Endothelial cell of umbilical vein (primary cell): ENCODE measurements around the gene ROMO1. TPM values are rescaled to one million over a fixed set of nuclear protein-coding genes. Genes with fewer than 3 reads are reported as not detected.

ENCODE experiments used
- BruUV-seq: library from RNA; stranded (reverse); fragments of 400-500 nt; replicated peaks from 2 replicates; lab custom pipeline; 2021; lab: Mats Ljungman, UMichigan
- CTCF ChIA-PET: fragments of 300-600, 350-600 bp; sonication (Branson Sonifier 250); formaldehyde crosslinking; loops from one replicate; lab custom pipeline; 2021; ENCODE audit warnings: antibody characterized with exemption, inconsistent platforms; lab: Charles Lee
- POLR2A ChIA-PET: fragments of 300-600, 350-600 bp; sonication (Branson Sonifier 250); formaldehyde crosslinking; loops from one replicate; lab custom pipeline; 2021; ENCODE audit warnings: antibody characterized with exemption, inconsistent platforms; lab: Charles Lee
- DNase-seq: peaks from one replicate; pipeline ENCODE4 v3.0.0-alpha.2; 2011; ENCODE audit warnings: low read depth, low spot score
- FAIRE-seq: peaks from 2 replicates; lab custom pipeline; 2011; peaks lifted over from hg19 to GRCh38; lab: Jason Lieb, UNC
- H2AFZ ChIP-seq: 2 replicates; pipeline ENCODE4 v1.6.0; 2012; ENCODE audit warnings: low read depth, low read length, control low read depth, inconsistent platforms
- H3K27ac ChIP-seq: 2 replicates; pipeline ENCODE4 v1.5.1; 2011; ENCODE audit warnings: low read depth, mild to moderate bottlenecking, control low read depth, low read length, moderate library complexity; ENCODE audit not compliant: insufficient read depth
- H3K27me3 ChIP-seq, 2 experiments: 2 replicates each; pipeline versions ENCODE4 v1.6.0 to v1.6.1; 2011; ENCODE audit warnings: low read length in 2 of 2, mixed read lengths in 1 of 2; ENCODE audit not compliant: control insufficient read depth in 2 of 2, insufficient read depth in 2 of 2
- H3K36me3 ChIP-seq, 2 experiments: 2 replicates in 1 of 2; 3 replicates in 1 of 2; pipeline ENCODE4 v1.5.1; 2011; ENCODE audit warnings: low read length in 2 of 2, mild to moderate bottlenecking in 1 of 2, moderate library complexity in 1 of 2; ENCODE audit not compliant: control insufficient read depth in 2 of 2, insufficient read depth in 2 of 2; ENCODE audit errors: extremely low read depth in 1 of 2
- H3K4me1 ChIP-seq: 3 replicates; pipeline ENCODE4 v1.5.1; 2011; ENCODE audit warnings: mild to moderate bottlenecking, low read length; ENCODE audit not compliant: control insufficient read depth, insufficient read depth; ENCODE audit errors: extremely low read depth
- H3K4me2 ChIP-seq: 2 replicates; pipeline ENCODE4 v1.6.1; 2011; ENCODE audit warnings: low read length, control low read depth, mixed read lengths; ENCODE audit not compliant: insufficient read depth
- H3K4me3 ChIP-seq, 3 experiments: fragments of 200-600 bp in 1 of 3; sonication (generic), shearing (Covaris generic) in 1 of 3; replicated peaks in 1 of 3; 2 replicates each; pipeline ENCODE4 v1.5.1; 2011 to 2016; ENCODE audit warnings: control low read depth in 3 of 3, low read length in 3 of 3, mild to moderate bottlenecking in 2 of 3, inconsistent platforms in 1 of 3, low read depth in 1 of 3, moderate library complexity in 1 of 3; ENCODE audit not compliant: insufficient read depth in 1 of 3
- H3K79me2 ChIP-seq: 2 replicates; pipeline ENCODE4 v1.6.0; 2012; ENCODE audit warnings: low read length, inconsistent platforms; ENCODE audit not compliant: control insufficient read depth, insufficient read depth
- H3K9ac ChIP-seq: replicated peaks from 2 replicates; pipeline ENCODE3; 2011; ENCODE audit warnings: low read length, control low read depth; ENCODE audit not compliant: insufficient read depth; ENCODE audit errors: extremely low read depth
- H3K9me1 ChIP-seq: replicated peaks from 3 replicates; pipeline ENCODE4 v1.6.0; 2011; ENCODE audit warnings: mild to moderate bottlenecking, low read length; ENCODE audit not compliant: control insufficient read depth, insufficient read depth; ENCODE audit errors: extremely low read depth
- H3K9me3 ChIP-seq: replicated peaks from 2 replicates; pipeline ENCODE4 v1.5.1; 2012; ENCODE audit warnings: low read length, inconsistent platforms; ENCODE audit not compliant: control insufficient read depth, insufficient read depth
- H4K20me1 ChIP-seq: replicated peaks from 2 replicates; pipeline ENCODE3; 2011; ENCODE audit warnings: mild to moderate bottlenecking, low read length; ENCODE audit not compliant: control insufficient read depth, insufficient read depth; ENCODE audit errors: extremely low read depth
- EZH2 ChIP-seq: IDR thresholded peaks from 2 replicates; pipeline ENCODE4 v1.6.1; 2012; ENCODE audit warnings: borderline replicate concordance, low read depth, mild to moderate bottlenecking, moderate library complexity, low read length, inconsistent platforms; ENCODE audit not compliant: severe bottlenecking
- GATA2 ChIP-seq: IDR thresholded peaks from 2 replicates; pipeline ENCODE4 v1.7.0; 2011; ENCODE audit warnings: low read depth, mild to moderate bottlenecking, moderate library complexity, mixed read lengths, low read length; ENCODE audit not compliant: insufficient read length, insufficient read depth
- JUN ChIP-seq: IDR thresholded peaks from 2 replicates; pipeline ENCODE4 v1.6.1; 2011; ENCODE audit warnings: borderline replicate concordance, low read depth; ENCODE audit not compliant: insufficient read length, insufficient read depth
- MYC ChIP-seq: IDR thresholded peaks from one replicate; pipeline ENCODE4 v1.6.1; 2011; ENCODE audit warnings: mild to moderate bottlenecking, low read depth, low read length
- POLR2A ChIP-seq: IDR thresholded peaks from 2 replicates; pipeline ENCODE4 v1.6.1; 2012; ENCODE audit warnings: low read depth, mild to moderate bottlenecking, control low read depth, low read length
- dilution Hi-C: fragments of 300-500 bp; cut with MboI; formaldehyde crosslinking; loops from one replicate; pipeline ENCODE4 v1.15.0; 2019; ENCODE audit warnings: low sequenced_read_pairs; ENCODE audit not compliant: extremely low pct_ligation_motif_present
- intact Hi-C: fragments of 100-400 bp; cut with micrococcal nuclease; formaldehyde crosslinking; loops from one replicate; pipeline ENCODE4 v1.10.0; 2022
- polyA plus RNA-seq, 4 experiments: library from polyadenylated mRNA; depleted of rRNA in 3 of 4; stranded (reverse) in 3 of 4; unstranded in 1 of 4; fragments of >200 nt; gene quantifications; 2 replicates each; pipeline versions ENCODE4 v1.2.1 to v1.2.3, GENCODE V29; 2011 to 2012; ENCODE audit warnings: missing spikeins in 1 of 4
- total RNA-seq: library from RNA; stranded (reverse); gene quantifications from 2 replicates; pipeline ENCODE4 v1.2.3, GENCODE V29; 2021
- TF ChIP-seq, protein P1 (sequence below): IDR thresholded peaks from 2 replicates; pipeline ENCODE4 v1.6.1; 2011; ENCODE audit not compliant: insufficient read depth, insufficient read length

The ROMO1 gene
- total and polyA plus RNA-seq, 2 donors (not counting 3 experiments of a cell fraction or from before 2014, with no cell fraction given): 174 to 1,099 TPM

- dilution Hi-C loops: no loop called here
- no peak for DNase-seq
- Histone ChIP-seq H3K9me1 (no peaks in the 10 kb centered on the region), H3K36me3 (peaks cover 51 to 60% of the 10 kb centered on the region in 2 experiments), H2AFZ (no peak overlapping the region), H3K9ac (no peak overlapping the region), H4K20me1 (peaks cover 7% of the 10 kb centered on the region), H3K79me2 (peaks cover 85% of the 10 kb centered on the region), H3K4me1 (no peaks in the 10 kb centered on the region), H3K4me3 (no peak overlapping the region), H3K4me2 (no peak overlapping the region), H3K27me3 (no peaks in the 10 kb centered on the region), H3K27ac (no peak overlapping the region), H3K9me3 (no peaks in the 10 kb centered on the region)
- ChIA-PET CTCF (no interaction called here), POLR2A (interaction anchor here (1.3 kb wide), 1 partner anchor 9 kb away, joined by 4 read pairs; no protein-coding TSS in a partner anchor)
- TF ChIP-seq EZH2 (no peak), MYC (no peak), JUN (no peak), POLR2A (no peak), GATA2 (no peak)
- TF ChIP-seq, protein P1, sequence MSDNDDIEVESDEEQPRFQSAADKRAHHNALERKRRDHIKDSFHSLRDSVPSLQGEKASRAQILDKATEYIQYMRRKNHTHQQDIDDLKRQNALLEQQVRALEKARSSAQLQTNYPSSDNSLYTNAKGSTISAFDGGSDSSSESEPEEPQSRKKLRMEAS: no peak
- FAIRE-seq: peak; percentile 54
- intact Hi-C loops: no loop called here
- BruUV-seq: no TSS peak
Observed at GRCh38 chr20:35724321-35725230, 25.4 kb downstream of the ROMO1 start.
